ENCODE data around the gene EEFSEC. TPM values are rescaled to one million over a fixed set of nuclear protein-coding genes. Genes with fewer than 3 reads are reported as not detected.

Gene EEFSEC
- total RNA-seq, 2 experiments from 2014 or later, result 20.8 to 21.4 TPM

GRCh38 chr3:128354788-128355542 is 201.7 kb downstream of the EEFSEC start:
- ChIA-PET POLR2A (no interaction called here), CTCF (no interaction called here)

- ChIA-PET CTCF (no interaction called here), POLR2A (no interaction called here)
Measured at GRCh38 chr3:128355543-128355919, 202.2 kb downstream of the EEFSEC start.

GRCh38 chr3:128356822-128357221 is 203.5 kb downstream of the EEFSEC start:
- ChIA-PET POLR2A (no interaction called here), CTCF (no interaction called here)

- POLR2A ChIA-PET, result no interaction called here
Measured at GRCh38 chr3:128357538-128357937, 204.3 kb downstream of the EEFSEC start.

GRCh38 chr3:128358156-128358895 is 205.0 kb downstream of the EEFSEC start:
- POLR2A ChIA-PET, result no interaction called here
- CTCF ChIA-PET, result no interaction called here

More at GRCh38 chr3:128357538-128357937, 204.3 kb downstream of the EEFSEC start:
- CTCF ChIA-PET, result no interaction called here

- CTCF ChIA-PET, result no interaction called here
- POLR2A ChIA-PET, result no interaction called here
Measured at GRCh38 chr3:128359060-128359664, 205.9 kb downstream of the EEFSEC start.

GRCh38 chr3:128359846-128360642 is 206.8 kb downstream of the EEFSEC start:
- ChIA-PET POLR2A (no interaction called here), CTCF (interaction anchor here (0.6 kb wide), 1 partner anchor 588 kb away, joined by 3 read pairs; no protein-coding TSS in a partner anchor)

GRCh38 chr3:128360705-128361271 is 207.5 kb downstream of the EEFSEC start:
- POLR2A ChIA-PET, result no interaction called here

GRCh38 chr3:128362026-128362965 is 209.0 kb downstream of the EEFSEC start:
- ChIA-PET CTCF (no interaction called here), POLR2A (no interaction called here)

More at GRCh38 chr3:128360705-128361271, 207.5 kb downstream of the EEFSEC start:
- CTCF ChIA-PET, result no interaction called here

GRCh38 chr3:128364291-128364690 is 211.0 kb downstream of the EEFSEC start:
- ChIA-PET CTCF (no interaction called here), POLR2A (no interaction called here)

- ChIA-PET POLR2A (no interaction called here), CTCF (no interaction called here)
Measured at GRCh38 chr3:128364808-128365360, 211.6 kb downstream of the EEFSEC start.

GRCh38 chr3:128366136-128366535 is 212.9 kb downstream of the EEFSEC start:
- POLR2A ChIA-PET, result no interaction called here
- CTCF ChIA-PET, result no interaction called here

GRCh38 chr3:128366652-128367051 is 213.4 kb downstream of the EEFSEC start:
- CTCF ChIA-PET, result no interaction called here
- POLR2A ChIA-PET, result no interaction called here

GRCh38 chr3:128367221-128367620 is 213.9 kb downstream of the EEFSEC start:
- POLR2A ChIA-PET, result no interaction called here
- CTCF ChIA-PET, result no interaction called here

- ChIA-PET POLR2A (no interaction called here), CTCF (no interaction called here)
Measured at GRCh38 chr3:128367761-128368160, 214.5 kb downstream of the EEFSEC start.

- CTCF ChIA-PET, result no interaction called here
- POLR2A ChIA-PET, result no interaction called here
Measured at GRCh38 chr3:128368626-128369025, 215.3 kb downstream of the EEFSEC start.

GRCh38 chr3:128369121-128369703 is 215.9 kb downstream of the EEFSEC start:
- ChIA-PET CTCF (no interaction called here), POLR2A (no interaction called here)

Measured in activated CD8-positive, alpha-beta memory T cell treated with anti-CD3 and anti-CD28 coated beads for 36 hours (primary cell).